ENCODE results near the gene UTS2B.

The UTS2B gene

GRCh38 chr3:191361456-191361855, 31.1 kb upstream of the UTS2B start:
- Mint-ChIP-seq H3K4me1 (peaks cover 22 to 31% of the 10 kb centered on the region in 2 donors), H3K27ac (no peak overlapping the region), H3K9me3 (no peaks in the 10 kb centered on the region), H3K27me3 (no peaks in the 10 kb centered on the region), H3K4me3 (no peak overlapping the region), H3K36me3 (peaks cover 35 to 62% of the 10 kb centered on the region in 2 donors)
- ATAC-seq (replicated peaks) (no peak), DNase-seq (no peak)

GRCh38 chr3:191360620-191361019, 30.3 kb upstream of the UTS2B start:
- Mint-ChIP-seq H3K27ac (peak overlapping the region; percentile 31), H3K4me3 (no peak overlapping the region), H3K36me3 (peaks cover 31 to 62% of the 10 kb centered on the region in 2 donors), H3K9me3 (no peaks in the 10 kb centered on the region), H3K27me3 (no peaks in the 10 kb centered on the region), H3K4me1 (peaks cover 27 to 35% of the 10 kb centered on the region in 2 donors)
- ATAC-seq (replicated peaks) (no peak), DNase-seq (no peak)

GRCh38 chr3:191358929-191359328, 28.6 kb upstream of the UTS2B start:
- peak overlapping the region; percentile 4 to 43 for H3K4me3 Mint-ChIP-seq
- ATAC-seq (replicated peaks), result peak; percentile 51 to 66
- peaks cover 32 to 41% of the 10 kb centered on the region in 2 donors for H3K4me1 Mint-ChIP-seq

GRCh38 chr3:191357909-191358308, 27.6 kb upstream of the UTS2B start:
- no peaks in the 10 kb centered on the region for H3K9me3 Mint-ChIP-seq
- H3K27me3 Mint-ChIP-seq, result no peaks in the 10 kb centered on the region
- no peak overlapping the region for H3K4me3 Mint-ChIP-seq
- peak overlapping the region; percentile 56 for H3K27ac Mint-ChIP-seq
- peaks cover 31 to 50% of the 10 kb centered on the region in 2 donors for H3K36me3 Mint-ChIP-seq
- peaks cover 32 to 41% of the 10 kb centered on the region in 2 donors for H3K4me1 Mint-ChIP-seq
- DNase-seq, result no peak
- no peak for ATAC-seq (replicated peaks)

More at GRCh38 chr3:191358929-191359328, 28.6 kb upstream of the UTS2B start:
- DNase-seq, result no peak
- H3K36me3 Mint-ChIP-seq, result peaks cover 31 to 54% of the 10 kb centered on the region in 2 donors
- H3K9me3 Mint-ChIP-seq, result no peaks in the 10 kb centered on the region
- peak overlapping the region; percentile 27 for H3K27ac Mint-ChIP-seq
- no peaks in the 10 kb centered on the region for H3K27me3 Mint-ChIP-seq

- Mint-ChIP-seq H3K27me3 (no peaks in the 10 kb centered on the region), H3K27ac (peak overlapping the region; percentile 73), H3K9me3 (no peaks in the 10 kb centered on the region), H3K4me3 (no peak overlapping the region), H3K4me1 (peaks cover 32 to 37% of the 10 kb centered on the region in 2 donors), H3K36me3 (peaks cover 28 to 41% of the 10 kb centered on the region in 2 donors)
- no peak for DNase-seq
- no peak for ATAC-seq (replicated peaks)
Observed at GRCh38 chr3:191356631-191357439, 26.5 kb upstream of the UTS2B start.

GRCh38 chr3:191355406-191355805, 25.1 kb upstream of the UTS2B start:
- DNase-seq, result peak; percentile 4
- Mint-ChIP-seq H3K9me3 (no peaks in the 10 kb centered on the region), H3K4me3 (peak overlapping the region; percentile 6 to 21), H3K4me1 (peaks cover 32 to 49% of the 10 kb centered on the region in 2 donors), H3K27me3 (no peaks in the 10 kb centered on the region), H3K36me3 (peaks cover 20 to 28% of the 10 kb centered on the region in 2 donors), H3K27ac (peak overlapping the region; percentile 62)
- peak; percentile 82 to 94 for ATAC-seq (replicated peaks)

GRCh38 chr3:191353022-191353777, 22.9 kb upstream of the UTS2B start:
- Mint-ChIP-seq H3K27ac (no peak overlapping the region), H3K27me3 (no peaks in the 10 kb centered on the region), H3K36me3 (peaks cover 6 to 9% of the 10 kb centered on the region in 2 donors), H3K9me3 (no peaks in the 10 kb centered on the region), H3K4me1 (peaks cover 16 to 48% of the 10 kb centered on the region in 2 donors), H3K4me3 (no peak overlapping the region)
- no peak for ATAC-seq (replicated peaks)
- DNase-seq, result no peak

GRCh38 chr3:191352014-191352413, 21.7 kb upstream of the UTS2B start:
- Mint-ChIP-seq H3K4me3 (no peak overlapping the region), H3K4me1 (peaks cover 12 to 55% of the 10 kb centered on the region in 2 donors), H3K27me3 (no peaks in the 10 kb centered on the region), H3K36me3 (peaks cover 2 to 4% of the 10 kb centered on the region in 2 donors), H3K27ac (no peak overlapping the region), H3K9me3 (no peaks in the 10 kb centered on the region)
- ATAC-seq (replicated peaks), result no peak
- no peak for DNase-seq

- ATAC-seq (replicated peaks), result no peak
- H3K4me3 Mint-ChIP-seq, result no peak overlapping the region
- no peak overlapping the region for H3K27ac Mint-ChIP-seq
- H3K36me3 Mint-ChIP-seq, result peaks cover 0 to 2% of the 10 kb centered on the region in 2 donors
- H3K4me1 Mint-ChIP-seq, result peaks cover 7 to 58% of the 10 kb centered on the region in 2 donors
- DNase-seq, result no peak
- no peaks in the 10 kb centered on the region for H3K9me3 Mint-ChIP-seq
- no peaks in the 10 kb centered on the region for H3K27me3 Mint-ChIP-seq
Observed at GRCh38 chr3:191350396-191351090, 20.2 kb upstream of the UTS2B start.

- Mint-ChIP-seq H3K9me3 (no peaks in the 10 kb centered on the region), H3K36me3 (peaks cover 0 to 5% of the 10 kb centered on the region in 2 donors), H3K27me3 (no peaks in the 10 kb centered on the region), H3K27ac (no peak overlapping the region), H3K4me1 (peaks cover 20 to 77% of the 10 kb centered on the region in 2 donors), H3K4me3 (no peak overlapping the region)
- ATAC-seq (replicated peaks) (no peak), DNase-seq (no peak)
Observed at GRCh38 chr3:191348098-191348497, 17.8 kb upstream of the UTS2B start.

- no peak for ATAC-seq (replicated peaks)
- no peak for DNase-seq
- H3K4me1 Mint-ChIP-seq, result peaks cover 29 to 86% of the 10 kb centered on the region in 2 donors
- H3K27ac Mint-ChIP-seq, result no peak overlapping the region
- no peaks in the 10 kb centered on the region for H3K9me3 Mint-ChIP-seq
- no peak overlapping the region for H3K4me3 Mint-ChIP-seq
- peaks cover 0 to 9% of the 10 kb centered on the region in 2 donors for H3K36me3 Mint-ChIP-seq
- no peaks in the 10 kb centered on the region for H3K27me3 Mint-ChIP-seq
Observed at GRCh38 chr3:191347228-191347627, 16.9 kb upstream of the UTS2B start.

GRCh38 chr3:191345334-191345733, 15.0 kb upstream of the UTS2B start:
- no peak for DNase-seq
- H3K36me3 Mint-ChIP-seq, result peaks cover 3 to 10% of the 10 kb centered on the region in 2 donors
- no peak overlapping the region for H3K27ac Mint-ChIP-seq
- peaks cover 36 to 92% of the 10 kb centered on the region in 2 donors for H3K4me1 Mint-ChIP-seq
- no peak for ATAC-seq (replicated peaks)
- H3K4me3 Mint-ChIP-seq, result no peak overlapping the region
- H3K9me3 Mint-ChIP-seq, result no peaks in the 10 kb centered on the region
- H3K27me3 Mint-ChIP-seq, result no peaks in the 10 kb centered on the region

- Mint-ChIP-seq H3K27ac (no peak overlapping the region), H3K4me3 (no peak overlapping the region), H3K9me3 (no peaks in the 10 kb centered on the region), H3K4me1 (peaks cover 43 to 95% of the 10 kb centered on the region in 2 donors), H3K27me3 (no peaks in the 10 kb centered on the region), H3K36me3 (peaks cover 3 to 10% of the 10 kb centered on the region in 2 donors)
- ATAC-seq (replicated peaks) (no peak), DNase-seq (no peak)
Observed at GRCh38 chr3:191343913-191344312, 13.6 kb upstream of the UTS2B start.

- DNase-seq (no peak), ATAC-seq (replicated peaks) (no peak)
- no peak overlapping the region for H3K4me3 Mint-ChIP-seq
- H3K9me3 Mint-ChIP-seq, result no peaks in the 10 kb centered on the region
- no peaks in the 10 kb centered on the region for H3K27me3 Mint-ChIP-seq
- peaks cover 3 to 10% of the 10 kb centered on the region in 2 donors for H3K36me3 Mint-ChIP-seq
- peaks cover 49 to 95% of the 10 kb centered on the region in 2 donors for H3K4me1 Mint-ChIP-seq
- no peak overlapping the region for H3K27ac Mint-ChIP-seq
Observed at GRCh38 chr3:191343115-191343514, 12.8 kb upstream of the UTS2B start.
